ENCODE results near the gene ARMC6.

GRCh38 chr19:19052921-19053320 is 19.5 kb downstream of the ARMC6 start:
- TF ChIP-seq POLR2AphosphoS5 (IDR thresholded peaks at IDR 0.05; ENCODE audit: insufficient read depth, low read depth, low read length) = no peak
- no peak for TF ChIP-seq CTCF (IDR thresholded peaks at IDR 0.05; ENCODE audit: extremely low read depth in 1 of 2, insufficient read depth in 1 of 2, low read depth in 1 of 2, low read length in 2 of 2)
- no peak for TF ChIP-seq EZH2 (IDR thresholded peaks at IDR 0.05; ENCODE audit: borderline replicate concordance, low read depth, low read length, severe bottlenecking)
- no peak for TF ChIP-seq POLR2A (IDR thresholded peaks at IDR 0.05; ENCODE audit: low read depth, low read length)
- TF ChIP-seq MAX (IDR thresholded peaks at IDR 0.05; ENCODE audit: insufficient read depth, insufficient read length) = no peak
- TF ChIP-seq MYC (IDR thresholded peaks at IDR 0.05; ENCODE audit: low read depth, low read length) = no peak
- no peak for TF ChIP-seq JUN (IDR thresholded peaks at IDR 0.05; ENCODE audit: borderline replicate concordance, insufficient read depth, insufficient read length, low read depth)
- no peak for TF ChIP-seq GATA2 (IDR thresholded peaks at IDR 0.05; ENCODE audit: insufficient read depth, insufficient read length, low read depth, low read length)
- no peak for TF ChIP-seq FOS (IDR thresholded peaks at IDR 0.05; ENCODE audit: borderline replicate concordance, insufficient read depth, low read length)

Data from endothelial cell of umbilical vein (primary cell).